Measurements from ENCODE around the gene CXCL8.

- TF ChIP-seq, protein P1, sequence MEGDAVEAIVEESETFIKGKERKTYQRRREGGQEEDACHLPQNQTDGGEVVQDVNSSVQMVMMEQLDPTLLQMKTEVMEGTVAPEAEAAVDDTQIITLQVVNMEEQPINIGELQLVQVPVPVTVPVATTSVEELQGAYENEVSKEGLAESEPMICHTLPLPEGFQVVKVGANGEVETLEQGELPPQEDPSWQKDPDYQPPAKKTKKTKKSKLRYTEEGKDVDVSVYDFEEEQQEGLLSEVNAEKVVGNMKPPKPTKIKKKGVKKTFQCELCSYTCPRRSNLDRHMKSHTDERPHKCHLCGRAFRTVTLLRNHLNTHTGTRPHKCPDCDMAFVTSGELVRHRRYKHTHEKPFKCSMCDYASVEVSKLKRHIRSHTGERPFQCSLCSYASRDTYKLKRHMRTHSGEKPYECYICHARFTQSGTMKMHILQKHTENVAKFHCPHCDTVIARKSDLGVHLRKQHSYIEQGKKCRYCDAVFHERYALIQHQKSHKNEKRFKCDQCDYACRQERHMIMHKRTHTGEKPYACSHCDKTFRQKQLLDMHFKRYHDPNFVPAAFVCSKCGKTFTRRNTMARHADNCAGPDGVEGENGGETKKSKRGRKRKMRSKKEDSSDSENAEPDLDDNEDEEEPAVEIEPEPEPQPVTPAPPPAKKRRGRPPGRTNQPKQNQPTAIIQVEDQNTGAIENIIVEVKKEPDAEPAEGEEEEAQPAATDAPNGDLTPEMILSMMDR (IDR thresholded peaks at IDR 0.05), result no peak
- TF ChIP-seq POLR2A (IDR thresholded peaks at IDR 0.05), result no peak
These were observed 17.3 kb upstream of the CXCL8 start for GRCh38 chr4:73723023-73723422.
